OCI-LY7 (cell line): Measurements from ENCODE around the gene RUNX1. TPM values are rescaled to one million over a fixed set of nuclear protein-coding genes. Genes with fewer than 3 reads are reported as not detected.

ENCODE experiments used
- BruUV-seq: library from RNA; stranded (reverse); fragments of 400-500 nt; replicated peaks from 2 replicates; lab custom pipeline; 2021; lab: Mats Ljungman, UMichigan
- CTCF ChIA-PET: fragments of 300-600 bp; sonication (Branson Sonifier 250); formaldehyde crosslinking; loops from one replicate; lab custom pipeline; 2022; ENCODE audit warnings: antibody characterized with exemption; ENCODE audit not compliant: unreplicated experiment; lab: Charles Lee
- POLR2A ChIA-PET: fragments of 300-600 bp; sonication (Branson Sonifier 250); formaldehyde crosslinking; loops from one replicate; lab custom pipeline; 2022; ENCODE audit warnings: antibody characterized with exemption; lab: Charles Lee
- DNase-seq: peaks from one replicate; pipeline ENCODE4 v3.0.0-alpha.2; 2015; ENCODE audit warnings: low spot score
- H2AFZ ChIP-seq: fragments of 200-600 bp; sonication (generic), shearing (Covaris generic); 2 replicates; pipeline ENCODE4 v1.6.1; 2014; ENCODE audit warnings: mild to moderate bottlenecking, antibody characterized with exemption, low read length, moderate library complexity
- H3K27ac ChIP-seq: fragments of 200-600 bp; sonication (generic); 2 replicates; pipeline ENCODE4 v1.5.1; 2014; ENCODE audit warnings: mixed run types, low read depth, mild to moderate bottlenecking, moderate library complexity, low read length, inconsistent platforms; ENCODE audit not compliant: poor library complexity, severe bottlenecking
- H3K36me3 ChIP-seq: fragments of 200-600 bp; sonication (generic); 2 replicates; pipeline ENCODE4 v1.6.1; 2014; ENCODE audit warnings: mild to moderate bottlenecking, antibody characterized with exemption, low read length, moderate library complexity, mixed read lengths; ENCODE audit not compliant: insufficient read depth
- H3K4me1 ChIP-seq: fragments of 200-600 bp; sonication (generic); 2 replicates; pipeline ENCODE4 v1.5.1; 2014; ENCODE audit warnings: mild to moderate bottlenecking, low read length; ENCODE audit not compliant: insufficient read depth, poor library complexity, severe bottlenecking
- H3K4me2 ChIP-seq: fragments of 200-600 bp; sonication (generic); 2 replicates; pipeline ENCODE4 v1.6.1; 2014; ENCODE audit warnings: mild to moderate bottlenecking, low read length
- H3K4me3 ChIP-seq: fragments of 200-600 bp; sonication (generic); 2 replicates; pipeline ENCODE4 v1.5.1; 2014; ENCODE audit warnings: mild to moderate bottlenecking, low read depth, low read length; ENCODE audit not compliant: poor library complexity, severe bottlenecking
- H3K79me2 ChIP-seq: fragments of 200-600 bp; sonication (generic); 2 replicates; pipeline ENCODE4 v1.6.1; 2016; ENCODE audit warnings: low read depth, mild to moderate bottlenecking, low read length, moderate library complexity, mixed read lengths; ENCODE audit not compliant: insufficient read depth
- H3K9me2 ChIP-seq: fragments of 200-600 bp; sonication (generic); 2 replicates; pipeline ENCODE4 v1.6.1; 2016; ENCODE audit warnings: mild to moderate bottlenecking, low read length, mixed read lengths; ENCODE audit not compliant: insufficient read depth
- H3K9me3 ChIP-seq: fragments of 200-600 bp; sonication (generic); 2 replicates; pipeline ENCODE4 v1.6.1; 2014; ENCODE audit warnings: mild to moderate bottlenecking, mixed run types, low read length, mixed read lengths
- H4K20me1 ChIP-seq: fragments of 200-600 bp; sonication (generic); 2 replicates; pipeline ENCODE4 v1.6.1; 2014; ENCODE audit warnings: mild to moderate bottlenecking, antibody characterized with exemption, low read length, moderate library complexity, mixed read lengths; ENCODE audit not compliant: insufficient read depth
- CTCF ChIP-seq: fragments of 200-600 bp; sonication (generic); conservative IDR thresholded peaks from 2 replicates; pipeline ENCODE4 v1.5.1; 2014; ENCODE audit warnings: mild to moderate bottlenecking, antibody characterized with exemption, low read length, moderate library complexity, mixed read lengths
- EZH2phosphoT487 ChIP-seq: fragments of 200-600 bp; sonication (generic); IDR thresholded peaks from 2 replicates; pipeline ENCODE4 v1.6.1; 2018; ENCODE audit warnings: low read depth, borderline replicate concordance, mild to moderate bottlenecking, mixed run types, antibody characterized with exemption, low read length, moderate library complexity, mixed read lengths
- intact Hi-C: fragments of 100-400 bp; cut with micrococcal nuclease; formaldehyde crosslinking; loops from one replicate; pipeline ENCODE4 v1.10.0; 2022; ENCODE audit not compliant: unreplicated experiment
- total RNA-seq, 2 experiments: library from RNA; depleted of rRNA in 1 of 2; stranded (reverse); fragments of >200 nt in 1 of 2; shearing (Covaris generic) in 1 of 2; gene quantifications; 2 replicates each; pipeline ENCODE4 v1.2.3, GENCODE V29; 2014 to 2022

The RUNX1 gene
- total RNA-seq, 2 experiments from 2014 or later, result 30.5 to 40.8 TPM

- Histone ChIP-seq H3K9me2 (no peaks in the 10 kb centered on the region), H3K9me3 (no peaks in the 10 kb centered on the region), H3K4me3 (no peak overlapping the region), H3K27ac (no peak overlapping the region), H3K36me3 (0 out of 2 replicates have a peak, but pooled peaks cover 4% of the 10 kb centered on the region), H3K4me1 (peaks cover 12% of the 10 kb centered on the region), H3K79me2 (peaks cover 14% of the 10 kb centered on the region; the same call in 1 of the 2 replicates), H2AFZ (no peak overlapping the region), H4K20me1 (peaks cover 5% of the 10 kb centered on the region; the same call in 1 of the 2 replicates), H3K4me2 (0 out of 2 replicates have a peak overlapping the region, but pooled peaks have one; percentile 3)
- intact Hi-C loops, result no loop called here
- POLR2A ChIA-PET, result interaction anchor here (1.2 kb wide), 1 partner anchor 314 kb away, joined by 3 read pairs; no protein-coding TSS in a partner anchor
- TF ChIP-seq EZH2phosphoT487, result no peak
- TF ChIP-seq CTCF, result no peak
- CTCF ChIA-PET, result interaction anchor here (0.5 kb wide), 1 partner anchor 30 kb away, joined by 3 read pairs; no protein-coding TSS in a partner anchor
- BruUV-seq, result no TSS peak
- DNase-seq, result peak; percentile 29
Observed at GRCh38 chr21:34924771-34925419, 124.2 kb downstream of the RUNX1 start.

GRCh38 chr21:34924194-34924593 lies 124.9 kb downstream of the RUNX1 start:
- no peaks in the 10 kb centered on the region for H3K9me3 ChIP-seq
- peaks cover 12% of the 10 kb centered on the region for H3K4me1 ChIP-seq
- 0 out of 2 replicates have a peak, but pooled peaks cover 4% of the 10 kb centered on the region for H3K36me3 ChIP-seq
- CTCF ChIA-PET, result no interaction called here
- BruUV-seq, result no TSS peak
- TF ChIP-seq CTCF, result no peak
- no peak for TF ChIP-seq EZH2phosphoT487
- DNase-seq, result no peak
- no peak overlapping the region for H3K4me3 ChIP-seq
- H4K20me1 ChIP-seq, result peaks cover 5% of the 10 kb centered on the region; the same call in 1 of the 2 replicates
- peaks cover 14% of the 10 kb centered on the region; the same call in 1 of the 2 replicates for H3K79me2 ChIP-seq
- H3K4me2 ChIP-seq, result no peak overlapping the region
- no peak overlapping the region for H3K27ac ChIP-seq
- intact Hi-C loops, result no loop called here
- H3K9me2 ChIP-seq, result no peaks in the 10 kb centered on the region
- no peak overlapping the region for H2AFZ ChIP-seq
- POLR2A ChIA-PET, result interaction anchor here (1.2 kb wide), 1 partner anchor 315 kb away, joined by 3 read pairs; no protein-coding TSS in a partner anchor
